Fibroblast of skin of right quadriceps (primary cell): ENCODE data around the gene FNTB.

Source experiments
- DNase-seq: peaks from one replicate; pipeline ENCODE4 v3.0.0-alpha.2; 2013

Gene FNTB

DNA sequence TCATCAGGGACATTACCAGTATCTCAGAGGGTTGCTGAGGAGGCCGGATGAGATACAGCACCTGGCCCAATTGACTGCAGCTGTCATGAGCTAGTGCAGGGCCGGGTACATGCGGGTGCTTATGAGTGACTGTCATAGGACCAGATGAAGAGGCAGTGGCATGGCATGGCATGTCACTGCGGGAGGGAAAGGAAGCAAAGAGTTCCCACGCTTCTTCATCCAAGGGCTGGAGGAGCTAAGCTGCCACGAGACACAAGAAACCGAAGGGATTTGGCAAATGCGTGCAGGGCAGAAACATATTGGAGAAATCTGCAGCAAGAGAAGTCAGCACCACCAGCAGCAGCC is 33.4 kb upstream of the FNTB start:
- no peak for DNase-seq

DNA sequence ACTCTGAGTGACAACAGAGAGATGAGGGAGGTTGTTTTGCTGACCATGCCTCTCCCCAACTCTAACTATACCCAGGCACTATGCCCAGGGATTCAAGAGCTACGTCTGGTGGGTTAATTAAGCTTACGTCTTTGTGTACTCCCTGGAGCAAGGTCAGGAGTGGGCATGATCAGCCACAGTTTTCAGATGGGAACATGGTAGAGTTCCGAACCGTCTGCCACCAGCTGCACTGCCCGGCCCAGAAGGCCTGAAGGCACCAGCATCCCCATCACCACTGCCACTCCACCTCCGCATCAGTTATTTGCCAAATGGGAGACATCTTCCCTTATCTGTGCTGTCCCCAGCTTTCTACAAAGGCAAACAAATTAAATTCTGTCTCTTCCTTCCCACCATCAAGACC is 33.0 kb upstream of the FNTB start:
- no peak for DNase-seq

DNA sequence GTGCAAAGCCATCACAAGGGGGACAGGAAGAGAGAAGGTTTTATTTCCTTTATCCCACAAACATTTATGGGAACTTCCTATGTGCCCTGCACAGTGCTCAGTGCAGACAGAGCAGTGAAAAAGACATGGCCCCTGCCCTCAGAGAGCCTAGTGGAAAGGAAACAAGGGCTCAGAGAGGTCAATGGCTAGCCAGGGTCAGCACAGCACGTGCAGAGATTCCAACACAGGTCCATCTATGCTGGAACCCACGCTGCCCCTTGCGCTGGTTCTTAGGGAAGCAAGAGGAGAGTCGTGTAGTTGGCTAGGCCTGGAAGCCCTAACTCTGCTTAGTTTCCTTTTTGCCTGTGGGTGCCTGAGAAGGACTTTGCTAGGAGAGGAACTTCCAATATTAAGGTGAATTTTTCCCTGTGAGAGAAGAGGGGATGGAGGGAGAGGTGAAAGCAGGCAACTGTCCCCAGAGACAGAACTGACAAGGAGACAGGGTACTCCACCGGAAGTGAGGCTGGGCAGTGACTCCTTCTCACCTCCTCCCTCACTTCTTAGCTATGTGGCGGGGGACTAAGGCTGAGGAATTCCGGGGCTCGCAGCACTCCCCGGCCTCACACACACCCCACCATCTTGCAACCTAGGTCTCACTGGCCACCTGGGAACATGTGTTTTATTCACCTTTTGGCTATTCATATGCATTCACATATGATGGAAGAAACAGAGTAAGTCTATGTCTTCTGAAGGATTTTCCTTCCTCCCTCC is 32.0 kb upstream of the FNTB start:
- DNase-seq, result no peak

DNA sequence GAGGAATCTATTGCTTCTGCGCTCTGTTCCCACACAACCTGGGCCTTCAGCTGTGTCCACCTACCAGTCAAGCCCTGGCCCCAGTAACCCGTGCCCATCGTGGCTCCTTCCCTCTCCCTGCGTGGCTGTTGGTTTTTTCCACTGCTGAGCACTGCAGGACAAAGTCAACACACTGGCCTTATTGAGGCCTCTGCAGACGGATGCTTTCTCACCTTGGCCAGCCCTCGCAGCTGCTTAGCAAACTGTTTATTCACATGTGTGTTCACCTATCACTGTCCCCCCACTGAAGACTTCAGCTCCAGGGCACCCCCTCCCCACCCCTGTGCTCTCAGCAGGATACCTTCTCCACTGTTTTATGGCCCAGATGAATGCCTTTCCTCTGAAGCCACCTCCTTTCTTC is 31.4 kb upstream of the FNTB start:
- no peak for DNase-seq

DNA sequence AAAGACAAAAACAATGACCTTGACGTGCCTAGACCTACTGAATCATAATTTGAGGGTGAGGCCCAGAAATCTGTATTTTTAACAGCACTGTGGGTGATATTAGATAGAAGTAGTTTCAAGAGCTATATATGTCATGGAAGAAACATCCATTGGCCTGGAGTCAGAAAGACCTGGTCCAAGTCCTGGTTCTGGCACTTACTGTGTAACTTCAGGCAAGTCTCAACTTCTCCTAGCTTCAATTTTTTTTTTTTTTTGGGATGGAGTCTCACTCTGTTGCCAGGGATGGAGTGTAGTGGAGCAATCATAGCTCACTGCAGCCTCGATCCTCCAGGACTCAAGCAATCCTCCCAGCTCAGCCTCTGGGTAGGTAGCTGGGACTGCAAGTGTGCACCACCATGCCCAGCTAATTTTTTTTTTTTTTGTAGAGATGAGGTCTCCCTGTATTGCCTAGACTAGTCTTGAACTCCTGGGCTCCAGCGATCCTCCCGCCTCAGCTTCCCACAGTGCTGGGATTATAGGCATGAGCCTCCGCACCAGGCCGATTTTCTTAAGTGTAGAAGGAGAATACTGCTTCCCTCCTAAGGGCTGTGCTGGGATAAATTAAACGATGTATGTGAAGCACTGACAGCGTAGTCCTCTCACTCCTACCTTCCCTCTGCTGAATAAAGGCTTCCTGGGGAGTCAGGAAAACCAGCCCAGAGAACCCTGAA is 29.8 kb upstream of the FNTB start:
- DNase-seq, result no peak

DNA sequence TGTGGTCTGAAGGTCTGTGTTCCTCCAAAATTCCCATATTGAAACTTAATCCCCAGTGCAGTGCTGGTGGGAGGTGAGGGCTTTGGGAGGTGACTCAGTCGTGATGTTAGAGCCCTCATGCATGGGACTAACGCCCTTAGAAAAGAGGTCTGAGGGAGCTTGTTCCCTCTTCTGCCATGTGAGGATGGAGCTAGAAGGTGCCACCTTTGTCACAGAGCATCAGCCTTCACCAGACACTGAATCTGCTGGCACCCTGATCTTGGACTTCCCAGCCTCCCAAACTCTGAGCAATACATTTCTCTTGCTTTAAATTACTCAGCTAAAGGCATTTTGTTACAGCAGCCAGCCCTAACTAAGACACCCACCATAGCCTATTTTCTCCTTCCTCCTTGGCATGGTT is 28.5 kb upstream of the FNTB start:
- no peak for DNase-seq

DNA sequence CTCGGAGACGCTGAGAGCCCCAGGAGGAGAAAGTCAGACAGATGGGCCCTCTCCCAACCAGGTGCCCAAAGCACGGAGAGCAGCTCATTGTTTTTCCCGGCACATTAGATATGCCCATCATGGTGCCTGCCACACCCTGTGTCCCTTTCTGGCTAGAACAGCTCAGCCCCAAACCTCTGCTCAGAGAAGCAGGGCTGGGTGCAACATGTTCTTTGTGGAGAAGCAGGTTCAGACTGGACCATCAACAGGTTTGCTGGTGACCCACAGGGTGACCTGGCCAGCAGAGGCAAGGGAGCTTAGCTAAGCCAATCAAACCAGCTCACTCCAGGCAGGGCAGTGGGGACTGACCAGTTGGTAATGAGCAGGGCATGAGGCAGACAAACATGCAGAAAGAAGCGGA is 28.0 kb upstream of the FNTB start:
- DNase-seq, result no peak

DNA sequence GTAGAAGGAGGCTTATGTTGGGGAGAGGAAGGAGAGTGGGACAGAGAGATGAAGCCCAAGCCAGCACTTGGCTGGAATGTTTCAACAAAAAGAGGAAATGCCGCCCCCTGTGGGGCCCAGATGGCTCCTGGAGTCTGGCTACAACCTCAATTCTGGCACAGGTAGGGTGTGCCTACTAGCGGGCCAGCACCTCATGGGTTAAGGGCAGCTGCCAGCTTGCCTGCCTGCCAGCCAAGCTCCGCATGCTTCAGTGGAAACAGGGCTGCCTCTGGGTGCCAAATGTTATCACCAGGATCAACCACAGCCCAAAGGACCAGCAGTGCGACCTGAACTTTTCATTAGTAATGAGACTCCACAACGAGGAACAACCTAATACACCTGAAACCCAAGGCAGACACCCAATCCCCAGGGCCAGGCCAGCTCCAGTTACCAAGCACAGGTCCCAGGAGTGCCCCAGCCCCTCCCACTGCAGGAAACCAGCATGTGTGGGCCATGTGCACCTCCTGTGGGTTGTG is 25.9 kb upstream of the FNTB start:
- no peak for DNase-seq

DNA sequence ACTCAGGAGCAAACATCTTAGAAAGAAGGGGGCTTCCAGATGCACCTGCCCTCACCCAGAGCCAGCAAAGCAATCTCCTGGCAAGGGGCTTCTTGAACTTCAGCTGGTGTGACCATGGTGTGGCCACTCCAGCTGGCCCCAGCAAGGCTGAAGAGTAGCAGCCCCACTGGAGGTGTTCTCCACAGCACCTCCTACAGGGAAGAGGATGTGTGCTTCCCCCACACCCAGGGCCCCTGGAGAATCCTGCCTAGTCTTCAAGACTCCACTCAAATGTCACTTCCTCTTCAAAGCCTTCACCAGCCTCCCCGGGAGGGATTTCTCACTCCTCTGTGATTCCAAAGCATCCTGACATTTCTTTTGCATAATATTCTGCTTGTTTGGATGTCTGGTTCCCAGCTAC is 23.1 kb upstream of the FNTB start:
- DNase-seq, result no peak

DNA sequence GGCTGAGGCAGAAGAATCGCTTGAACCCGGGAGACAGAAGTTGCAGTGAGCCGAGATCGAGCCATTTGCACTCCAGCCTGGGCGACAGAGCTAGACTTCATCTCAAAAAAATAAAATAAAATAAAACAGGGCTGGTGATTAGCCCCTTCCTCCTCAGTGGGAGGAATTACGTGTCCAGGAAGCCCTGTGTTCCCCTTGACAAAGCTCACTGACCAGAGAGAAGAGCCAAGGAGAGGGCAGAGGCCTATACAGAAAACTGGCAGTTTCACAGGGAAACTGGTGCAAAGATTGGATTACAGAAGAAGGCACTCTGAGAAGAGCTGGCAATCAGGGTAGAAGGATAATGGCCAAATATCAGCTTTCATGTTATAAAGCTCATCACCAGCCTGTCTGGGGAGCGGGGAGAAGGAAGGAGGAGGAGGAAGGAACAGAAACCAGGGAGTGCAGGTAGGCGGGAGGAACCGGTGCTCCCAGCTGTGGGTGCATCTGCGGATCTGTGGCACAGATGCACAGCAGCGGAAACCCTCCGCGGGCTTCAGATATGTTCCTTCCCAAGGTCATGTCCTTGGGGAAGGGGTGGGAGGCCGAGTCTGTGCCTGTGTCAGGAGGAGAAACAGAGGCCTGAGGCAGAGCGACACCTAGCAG is 21.2 kb upstream of the FNTB start:
- no peak for DNase-seq

DNA sequence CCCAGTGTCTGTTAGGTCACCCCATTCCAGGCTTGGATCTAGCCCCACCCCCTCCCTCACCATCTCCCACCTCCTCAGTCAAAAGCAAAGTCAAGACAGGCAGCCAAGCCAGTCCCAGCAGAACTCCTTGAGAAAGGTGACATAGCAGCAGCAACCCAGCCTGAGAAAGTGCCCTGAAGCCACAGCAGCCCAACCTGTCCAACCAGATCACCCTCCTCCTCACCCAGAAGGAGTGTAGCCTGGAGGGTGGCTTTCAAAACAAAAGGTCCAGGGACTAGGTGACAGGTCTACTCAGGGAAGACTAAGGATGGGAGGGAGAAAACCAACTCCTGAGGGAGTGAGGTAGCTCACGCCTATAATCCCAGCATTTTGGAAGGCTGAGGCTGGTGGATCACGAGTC is 19.7 kb upstream of the FNTB start:
- no peak for DNase-seq

DNA sequence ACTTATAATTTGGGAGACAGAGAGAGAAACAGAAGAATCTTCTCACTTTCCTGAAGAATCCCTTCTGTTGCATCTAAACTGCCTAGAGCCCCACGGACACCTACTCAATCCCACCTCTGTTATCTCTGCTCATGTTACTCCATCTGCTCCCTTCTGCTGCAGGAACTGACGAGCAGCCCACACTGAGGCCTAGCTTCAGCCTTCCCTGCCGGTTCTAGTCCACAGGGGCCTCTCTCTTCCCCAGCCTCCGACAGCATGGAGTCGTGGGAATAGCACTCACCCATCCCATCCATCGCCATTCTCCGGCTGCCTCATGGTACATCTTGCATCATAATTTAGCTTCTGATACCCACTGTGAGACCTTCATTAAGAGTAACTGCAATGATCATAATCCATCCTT is 18.5 kb upstream of the FNTB start:
- DNase-seq, result no peak

DNA sequence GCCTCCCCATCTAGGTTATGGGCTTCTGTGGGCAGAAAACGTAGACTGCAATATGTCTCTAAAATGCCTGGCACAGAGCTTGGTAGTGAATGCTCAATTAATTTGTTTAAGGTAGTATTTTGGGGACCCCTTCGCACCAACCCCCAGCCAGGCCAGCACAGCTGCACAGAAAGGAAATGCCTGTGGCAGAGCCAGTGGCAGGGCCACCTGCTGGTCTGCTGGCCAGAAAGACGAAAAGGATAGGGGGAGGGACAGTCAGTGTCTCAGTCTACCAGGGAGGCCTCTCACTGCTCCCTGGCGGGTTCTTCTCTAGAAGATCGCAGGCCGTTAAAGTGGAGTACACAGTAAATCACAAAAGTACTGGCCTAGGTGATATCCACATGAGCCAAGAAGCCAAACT is 18.0 kb upstream of the FNTB start:
- no peak for DNase-seq

DNA sequence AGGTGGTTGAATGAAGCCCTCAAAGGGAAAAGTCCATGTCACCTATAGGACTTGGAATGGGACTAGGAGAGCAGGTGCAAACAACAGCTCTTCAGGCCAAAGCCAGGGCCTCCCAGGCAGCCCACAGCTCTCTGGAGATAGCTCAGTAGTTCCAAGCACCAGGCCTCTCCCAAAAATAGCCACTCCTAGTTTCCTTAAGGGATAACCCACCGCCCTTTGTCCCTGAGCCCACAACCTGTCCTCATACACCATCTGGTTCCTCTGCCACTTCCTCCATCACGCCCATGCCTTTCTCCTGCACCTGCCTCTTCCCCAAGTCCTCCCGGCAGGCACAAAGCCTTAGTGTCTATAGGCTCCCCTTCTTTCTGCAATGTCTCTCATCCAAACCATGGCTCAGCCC is 16.7 kb upstream of the FNTB start:
- DNase-seq, result no peak

DNA sequence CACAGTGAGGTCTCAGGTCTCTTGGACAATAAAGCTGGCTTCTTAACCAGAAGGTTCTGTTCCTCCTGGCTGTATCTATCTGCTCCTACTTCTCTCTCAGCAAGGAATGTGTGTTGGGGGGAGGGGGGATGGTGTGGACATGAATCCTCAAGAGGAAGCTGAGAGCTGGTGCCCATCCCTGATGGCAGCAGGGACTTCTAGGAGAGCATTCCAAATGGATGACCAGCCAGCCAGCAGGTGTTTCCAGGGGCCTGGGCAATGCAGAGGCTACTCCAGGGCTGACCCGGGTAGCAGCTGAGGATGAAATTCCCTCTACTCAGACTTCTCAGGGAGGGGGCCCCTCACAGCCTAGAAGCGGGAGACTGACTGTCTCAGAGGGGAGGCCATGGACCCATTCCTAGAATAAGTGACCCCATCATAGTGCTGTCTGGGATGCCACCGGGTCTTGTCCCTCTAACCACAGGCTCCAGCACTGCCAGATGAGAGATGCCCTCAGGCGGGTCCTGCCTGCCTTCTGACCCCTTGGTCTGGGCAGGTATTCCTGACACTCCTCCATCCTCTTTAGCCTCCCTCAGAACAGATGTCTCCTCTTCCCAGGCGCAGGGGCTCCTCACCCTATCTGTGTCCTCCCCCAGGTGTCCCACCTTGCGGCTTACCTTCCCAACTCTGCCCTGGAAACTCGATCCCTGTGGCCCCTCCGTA is 15.8 kb upstream of the FNTB start:
- DNase-seq, result no peak

DNA sequence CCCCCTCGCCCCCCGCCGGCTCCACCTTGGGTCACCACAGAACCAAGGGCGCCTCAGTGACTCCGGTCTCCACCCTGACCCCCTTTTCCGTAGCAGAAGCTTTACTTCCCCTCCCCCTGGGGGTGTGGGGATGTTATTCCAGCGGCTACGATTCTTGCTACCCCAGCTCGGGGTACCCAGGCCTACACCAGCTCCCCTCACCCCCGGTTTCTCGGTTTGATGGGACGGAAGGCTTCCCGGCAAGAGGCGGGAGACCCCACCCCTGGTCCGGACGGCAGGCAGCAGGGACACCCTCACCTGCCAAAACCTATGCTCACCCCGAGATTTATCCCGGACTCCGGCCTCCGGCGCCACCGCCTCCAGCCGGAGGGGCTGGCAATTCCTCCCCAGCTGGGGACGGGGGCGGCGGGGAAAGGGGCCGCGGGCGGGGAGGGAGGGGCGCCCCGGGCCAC is 15.2 kb upstream of the FNTB start:
- DNase-seq, result no peak

DNA sequence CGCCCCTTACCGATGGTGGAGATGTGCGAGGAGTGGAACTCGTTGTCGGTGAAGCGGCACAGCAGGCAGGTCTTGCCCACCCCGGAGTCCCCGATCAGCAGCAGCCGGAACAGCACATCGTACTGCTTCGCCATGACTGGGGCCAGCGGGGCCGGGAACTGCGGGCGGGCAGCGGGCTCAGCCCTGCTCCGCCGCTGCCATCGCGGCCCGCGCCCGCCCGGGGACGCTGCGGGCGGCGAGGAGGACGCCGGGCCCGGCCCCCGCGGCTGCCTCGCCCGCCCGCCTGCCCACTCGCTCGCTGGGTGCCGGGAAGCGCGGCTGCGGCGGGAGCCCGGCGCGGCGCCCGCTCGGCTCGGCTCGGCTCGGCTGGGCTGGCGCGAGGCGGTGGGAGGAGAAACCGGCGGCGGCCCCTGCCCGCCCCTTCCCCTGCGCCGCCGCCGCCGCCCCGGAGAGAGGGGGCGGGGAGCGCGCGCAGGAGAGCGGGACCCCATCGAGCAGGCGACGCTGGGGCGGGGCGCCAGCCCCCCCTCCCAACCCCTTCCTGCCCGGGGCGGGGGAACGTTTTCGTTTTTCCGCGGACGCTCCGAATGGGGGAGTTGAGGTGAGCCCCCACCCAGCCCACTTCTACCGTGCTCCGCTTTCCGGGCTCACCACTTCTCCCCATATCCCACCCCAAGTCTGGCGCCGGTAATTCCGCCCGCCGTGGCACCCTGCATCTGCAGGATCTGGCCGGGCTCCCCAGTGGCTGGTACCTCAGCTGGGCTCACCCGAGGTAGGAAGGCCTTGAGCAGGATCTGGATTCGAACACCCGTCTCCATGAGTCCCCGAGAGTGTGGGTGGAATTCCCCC is 14.5 kb upstream of the FNTB start, which contains the start of gene RAB15:
Gene RAB15 (minus strand): TSS at position 394 of the 849 bp plus-strand sequence. CDS start 260 bp downstream, at position 134.
- DNase-seq, result peak; percentile 31

DNA sequence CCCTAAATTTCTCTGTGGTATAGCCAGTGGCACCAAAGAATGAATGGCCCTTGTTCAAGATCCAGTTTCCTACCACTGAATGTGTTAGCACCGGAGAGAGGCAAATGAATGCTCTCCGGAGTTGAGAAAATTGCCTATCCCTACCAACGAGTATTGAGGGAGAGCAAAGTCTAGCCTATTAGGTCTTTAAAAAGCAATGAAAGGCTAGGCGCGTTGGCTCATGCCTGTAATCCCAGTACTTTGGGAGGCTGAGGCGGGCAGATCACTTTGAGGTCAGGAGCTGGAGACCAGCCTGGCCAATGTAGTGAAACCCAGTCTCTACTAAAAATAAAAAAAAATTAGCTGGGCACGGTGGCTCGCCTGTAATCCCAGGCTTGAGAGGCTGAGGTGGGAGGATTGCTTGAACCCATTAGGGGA is 13.7 kb upstream of the FNTB start:
- DNase-seq, result no peak

DNA sequence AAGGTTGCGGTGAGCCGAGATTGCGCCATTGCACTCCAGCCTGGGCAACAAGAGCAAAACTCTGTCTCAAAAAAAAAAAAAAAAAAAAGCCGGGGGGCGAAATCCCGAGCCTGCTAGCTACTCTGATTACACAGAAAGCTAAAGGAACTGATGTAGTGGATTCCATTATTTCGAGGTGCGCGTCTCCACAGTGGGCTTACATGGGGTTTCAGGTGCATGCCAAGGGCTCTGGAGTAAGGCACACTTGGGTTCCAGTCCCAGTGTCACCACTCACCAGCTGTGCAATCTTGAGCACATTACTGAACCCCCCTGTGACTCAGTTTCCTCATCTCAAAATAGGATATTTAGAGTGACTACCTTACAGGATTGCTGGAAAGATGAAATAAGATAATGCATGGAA is 12.9 kb upstream of the FNTB start:
- no peak for DNase-seq

DNA sequence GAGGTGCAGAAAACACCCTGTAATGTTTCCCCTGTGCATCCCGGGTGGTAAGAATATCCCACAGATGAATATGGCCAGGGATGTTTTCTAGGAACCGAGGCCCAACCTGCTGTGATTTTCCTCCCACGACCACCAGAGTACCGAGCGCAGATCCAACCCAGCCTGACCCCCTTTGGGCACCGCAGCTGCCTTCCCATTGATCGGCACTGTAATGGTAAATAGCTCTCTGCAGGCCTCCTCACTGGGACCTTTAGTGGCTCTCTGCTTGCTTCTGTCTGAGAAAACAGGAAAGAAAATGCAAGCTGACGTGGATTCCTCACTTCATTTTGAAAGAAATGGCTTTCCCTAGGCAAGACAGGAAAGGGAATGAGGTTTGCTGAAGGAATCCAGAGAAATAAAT is 12.1 kb upstream of the FNTB start:
- no peak for DNase-seq

DNA sequence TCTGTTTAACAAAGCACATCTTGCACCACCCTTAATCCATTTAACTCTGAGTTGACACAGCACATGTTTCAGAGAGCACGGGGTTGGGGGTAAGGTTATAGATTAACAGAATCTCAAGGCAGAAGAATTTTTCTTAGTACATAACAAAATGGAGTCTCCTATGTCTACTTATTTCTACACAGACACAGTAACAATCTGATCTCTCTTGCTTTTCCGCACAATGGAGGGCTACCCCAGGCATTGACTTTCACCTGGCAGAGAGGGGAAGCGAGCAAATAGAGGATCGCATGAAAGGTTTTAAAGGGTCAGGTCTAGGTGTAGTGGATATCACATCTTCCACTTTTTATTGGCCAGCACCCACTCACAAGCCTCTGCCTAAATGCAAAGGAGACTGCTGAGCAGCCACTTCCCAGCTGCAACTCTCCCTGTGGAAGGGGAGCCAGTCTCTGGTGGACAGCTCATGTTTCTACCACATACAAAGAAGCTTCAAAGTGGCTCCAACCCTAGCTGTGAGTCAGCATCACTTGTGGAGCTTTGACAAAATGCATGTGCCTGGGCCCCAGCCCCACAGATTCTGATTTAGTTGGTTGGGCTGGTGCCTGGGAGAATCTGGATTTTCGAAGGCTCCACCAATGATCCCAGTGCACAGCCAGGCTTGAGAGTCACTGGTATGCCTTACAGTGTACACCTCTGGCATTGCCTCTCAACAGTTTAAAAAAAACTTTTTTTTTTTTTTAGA is 7.2 kb upstream of the FNTB start:
- DNase-seq, result no peak
